ENCODE data around the gene EDIL3. TPM values are rescaled to one million over a fixed set of nuclear protein-coding genes. Genes with fewer than 3 reads are reported as not detected.
A peak's percentile ranks its signal among the peaks of the same experiment; 100 is the strongest.

The EDIL3 gene
- total and polyA plus RNA-seq, 2 donors (not counting 3 experiments of a cell fraction or from before 2014, with no cell fraction given) = 9.1 to 28.8 TPM

GRCh38 chr5:84248013-84248412 lies 136.7 kb downstream of the EDIL3 start:
- ChIA-PET POLR2A (no interaction called here), CTCF (interaction anchor here (1.0 to 1.1 kb wide), 4 partner anchors 9 to 321 kb away, joined by 3 read pairs; no protein-coding TSS in a partner anchor)
- H3K9me1 ChIP-seq (replicated peaks; ENCODE audit: control insufficient read depth, extremely low read depth, insufficient read depth, low read length) = no peaks in the 10 kb centered on the region
- H3K9ac ChIP-seq (replicated peaks; ENCODE audit: extremely low read depth, insufficient read depth, low read length) = no peak overlapping the region
- no peaks in the 10 kb centered on the region for H3K79me2 ChIP-seq (ENCODE audit: control insufficient read depth, insufficient read depth, low read length)
- H3K27ac ChIP-seq (ENCODE audit: insufficient read depth, low read depth, low read length) = no peak overlapping the region
- intact Hi-C loops (cut with micrococcal nuclease) = no loop called here
- H4K20me1 ChIP-seq (replicated peaks; ENCODE audit: control insufficient read depth, extremely low read depth, insufficient read depth, low read length) = no peaks in the 10 kb centered on the region
- dilution Hi-C loops (cut with MboI; ENCODE audit: extremely low pct_ligation_motif_present, low sequenced_read_pairs) = no loop called here
- no peak overlapping the region for H3K4me3 ChIP-seq (replicated peaks in 1 of 3; ENCODE audit: insufficient read depth in 1 of 3, low read depth in 1 of 3, low read length in 3 of 3)
- H3K4me2 ChIP-seq (ENCODE audit: insufficient read depth, low read length) = peak overlapping the region; percentile 33
- no peaks in the 10 kb centered on the region for H3K36me3 ChIP-seq (ENCODE audit: control insufficient read depth in 2 of 2, extremely low read depth in 1 of 2, insufficient read depth in 2 of 2, low read length in 2 of 2)
- no peaks in the 10 kb centered on the region for H3K4me1 ChIP-seq (ENCODE audit: control insufficient read depth, extremely low read depth, insufficient read depth, low read length)
- peak overlapping the region; percentile 33 for H2AFZ ChIP-seq (ENCODE audit: low read depth, low read length)
- no peaks in the 10 kb centered on the region for H3K27me3 ChIP-seq (ENCODE audit: control insufficient read depth in 2 of 2, insufficient read depth in 2 of 2, low read length in 2 of 2)
- TF ChIP-seq GATA2 (IDR thresholded peaks at IDR 0.05; ENCODE audit: insufficient read depth, insufficient read length, low read depth, low read length) = peak; percentile 53
- no peak for TF ChIP-seq POLR2AphosphoS5 (IDR thresholded peaks at IDR 0.05; ENCODE audit: insufficient read depth, low read depth, low read length)
- TF ChIP-seq JUN (IDR thresholded peaks at IDR 0.05; ENCODE audit: borderline replicate concordance, insufficient read depth, insufficient read length, low read depth) = no peak
- no peak for TF ChIP-seq POLR2A (IDR thresholded peaks at IDR 0.05; ENCODE audit: low read depth, low read length)
- BruUV-seq (replicated peaks) = no TSS peak
- FAIRE-seq = no peak
- peak; percentile 36 for DNase-seq (ENCODE audit: low read depth, low spot score)
- no peaks in the 10 kb centered on the region for H3K9me3 ChIP-seq (replicated peaks; ENCODE audit: control insufficient read depth, insufficient read depth, low read length)

GRCh38 chr5:84242286-84242685 lies 142.4 kb downstream of the EDIL3 start:
- no TSS peak for BruUV-seq (replicated peaks)
- no peak overlapping the region for H3K4me2 ChIP-seq (ENCODE audit: insufficient read depth, low read length)
- H3K79me2 ChIP-seq (ENCODE audit: control insufficient read depth, insufficient read depth, low read length) = no peaks in the 10 kb centered on the region
- H3K27me3 ChIP-seq (ENCODE audit: control insufficient read depth in 2 of 2, insufficient read depth in 2 of 2, low read length in 2 of 2) = no peaks in the 10 kb centered on the region
- no peak overlapping the region for H3K27ac ChIP-seq (ENCODE audit: insufficient read depth, low read depth, low read length)
- no peak overlapping the region for H3K4me3 ChIP-seq (replicated peaks in 1 of 3; ENCODE audit: insufficient read depth in 1 of 3, low read depth in 1 of 3, low read length in 3 of 3)
- no peaks in the 10 kb centered on the region for H3K36me3 ChIP-seq (ENCODE audit: control insufficient read depth in 2 of 2, extremely low read depth in 1 of 2, insufficient read depth in 2 of 2, low read length in 2 of 2)
- no peak overlapping the region for H3K9ac ChIP-seq (replicated peaks; ENCODE audit: extremely low read depth, insufficient read depth, low read length)
- no peak overlapping the region for H2AFZ ChIP-seq (ENCODE audit: low read depth, low read length)
- DNase-seq (ENCODE audit: low read depth, low spot score) (no peak), FAIRE-seq (no peak)
- H3K9me1 ChIP-seq (replicated peaks; ENCODE audit: control insufficient read depth, extremely low read depth, insufficient read depth, low read length) = no peaks in the 10 kb centered on the region
- no peaks in the 10 kb centered on the region for H3K4me1 ChIP-seq (ENCODE audit: control insufficient read depth, extremely low read depth, insufficient read depth, low read length)
- ChIA-PET POLR2A (no interaction called here), CTCF (interaction anchor here (0.6 kb wide), 2 partner anchors 331 to 529 kb away, joined by 3 read pairs; no protein-coding TSS in a partner anchor)
- dilution Hi-C loops (cut with MboI; ENCODE audit: extremely low pct_ligation_motif_present, low sequenced_read_pairs) (no loop called here), intact Hi-C loops (cut with micrococcal nuclease) (no loop called here)
- H3K9me3 ChIP-seq (replicated peaks; ENCODE audit: control insufficient read depth, insufficient read depth, low read length) = no peaks in the 10 kb centered on the region
- H4K20me1 ChIP-seq (replicated peaks; ENCODE audit: control insufficient read depth, extremely low read depth, insufficient read depth, low read length) = no peaks in the 10 kb centered on the region
- TF ChIP-seq JUN (IDR thresholded peaks at IDR 0.05; ENCODE audit: borderline replicate concordance, insufficient read depth, insufficient read length, low read depth) = no peak
- no peak for TF ChIP-seq EZH2 (IDR thresholded peaks at IDR 0.05; ENCODE audit: borderline replicate concordance, low read depth, low read length, severe bottlenecking)
- no peak for TF ChIP-seq FOS (IDR thresholded peaks at IDR 0.05; ENCODE audit: borderline replicate concordance, insufficient read depth, low read length)
- no peak for TF ChIP-seq MAX (IDR thresholded peaks at IDR 0.05; ENCODE audit: insufficient read depth, insufficient read length)
- TF ChIP-seq CTCF (IDR thresholded peaks at IDR 0.05; ENCODE audit: extremely low read depth in 1 of 2, insufficient read depth in 1 of 2, low read depth in 1 of 2, low read length in 2 of 2) = no peak
- TF ChIP-seq GATA2 (IDR thresholded peaks at IDR 0.05; ENCODE audit: insufficient read depth, insufficient read length, low read depth, low read length) = no peak
